OCI-LY3 (cell line): ENCODE measurements around the gene ELMO1.

Experiments used
- H2AFZ ChIP-seq: fragments of 200-600, 300-600 bp; shearing (Covaris generic); 2 replicates; pipeline ENCODE4 v1.6.0; 2014; ENCODE audit warnings: antibody characterized with exemption, low read depth, low read length
- H3K27ac ChIP-seq: fragments of 200-600, 300-600 bp; sonication (generic); 2 replicates; pipeline ENCODE4 v1.5.1; 2014; ENCODE audit warnings: mild to moderate bottlenecking, low read length, moderate library complexity, mixed read lengths
- H3K27me3 ChIP-seq: fragments of 200-600, 300-600 bp; sonication (generic); 2 replicates; pipeline ENCODE4 v1.6.1; 2014; ENCODE audit warnings: low read depth, low read length, mixed read lengths
- H3K36me3 ChIP-seq: fragments of 200-600, 300-600 bp; sonication (generic); replicated peaks from 2 replicates; pipeline ENCODE3; 2014; ENCODE audit warnings: low read depth, low read length, mixed read lengths
- H3K4me1 ChIP-seq: fragments of 300-600, 200-600 bp; sonication (generic); 2 replicates; pipeline ENCODE4 v1.6.1; 2014; ENCODE audit warnings: low read length, mixed read lengths
- H3K4me2 ChIP-seq: fragments of 200-600, 300-600 bp; sonication (generic); 2 replicates; pipeline ENCODE4 v1.6.1; 2014; ENCODE audit warnings: low read length, mixed read lengths
- H3K4me3 ChIP-seq: fragments of 300-600, 200-600 bp; sonication (generic); 2 replicates; pipeline ENCODE4 v1.5.1; 2014; ENCODE audit warnings: antibody characterized with exemption, mild to moderate bottlenecking, low read length, moderate library complexity
- H3K79me2 ChIP-seq: fragments of 300-600, 200-600 bp; shearing (Covaris generic); 2 replicates; pipeline ENCODE4 v1.6.1; 2014; ENCODE audit warnings: mild to moderate bottlenecking, low read length, mixed read lengths
- H3K9ac ChIP-seq: fragments of 300-600, 200-600 bp; shearing (Covaris generic); 2 replicates; pipeline ENCODE4 v1.6.0; 2014; ENCODE audit warnings: mild to moderate bottlenecking, low read length, moderate library complexity
- H3K9me3 ChIP-seq: fragments of 200-600, 300-600 bp; shearing (Covaris generic); 2 replicates; pipeline ENCODE4 v1.6.1; 2014; ENCODE audit warnings: low read length, mixed read lengths; ENCODE audit not compliant: insufficient read depth
- H4K20me1 ChIP-seq: fragments of 200-600, 300-600 bp; sonication (generic); 2 replicates; pipeline ENCODE4 v1.6.1; 2016; ENCODE audit warnings: low read length, mixed read lengths; ENCODE audit not compliant: insufficient read depth
- EZH2phosphoT487 ChIP-seq: fragments of 200-600 bp; shearing (Covaris generic); IDR thresholded peaks from 2 replicates; pipeline ENCODE4 v1.6.1; 2018; ENCODE audit warnings: antibody characterized with exemption, mixed run types, low read depth
- TF ChIP-seq, protein P1 (sequence below): fragments of 200-600, 300-600 bp; sonication (generic); IDR thresholded peaks from 2 replicates; pipeline ENCODE4 v1.5.1; 2014; ENCODE audit warnings: antibody characterized with exemption, low read length, low read depth

The ELMO1 gene

GRCh38 chr7:37054624-37055241 lies 393.9 kb downstream of the ELMO1 start:
- Histone ChIP-seq H3K27me3 (no peaks in the 10 kb centered on the region), H3K9me3 (no peaks in the 10 kb centered on the region), H2AFZ (no peak overlapping the region), H3K4me1 (no peaks in the 10 kb centered on the region), H3K79me2 (peaks cover 15% of the 10 kb centered on the region; the same call in 1 of the 2 replicates), H3K4me2 (no peak overlapping the region), H3K36me3 (peaks cover 16% of the 10 kb centered on the region), H3K9ac (no peak overlapping the region), H4K20me1 (peaks cover 60% of the 10 kb centered on the region), H3K27ac (no peak overlapping the region), H3K4me3 (no peak overlapping the region)
- no peak for TF ChIP-seq EZH2phosphoT487
- TF ChIP-seq, protein P1, sequence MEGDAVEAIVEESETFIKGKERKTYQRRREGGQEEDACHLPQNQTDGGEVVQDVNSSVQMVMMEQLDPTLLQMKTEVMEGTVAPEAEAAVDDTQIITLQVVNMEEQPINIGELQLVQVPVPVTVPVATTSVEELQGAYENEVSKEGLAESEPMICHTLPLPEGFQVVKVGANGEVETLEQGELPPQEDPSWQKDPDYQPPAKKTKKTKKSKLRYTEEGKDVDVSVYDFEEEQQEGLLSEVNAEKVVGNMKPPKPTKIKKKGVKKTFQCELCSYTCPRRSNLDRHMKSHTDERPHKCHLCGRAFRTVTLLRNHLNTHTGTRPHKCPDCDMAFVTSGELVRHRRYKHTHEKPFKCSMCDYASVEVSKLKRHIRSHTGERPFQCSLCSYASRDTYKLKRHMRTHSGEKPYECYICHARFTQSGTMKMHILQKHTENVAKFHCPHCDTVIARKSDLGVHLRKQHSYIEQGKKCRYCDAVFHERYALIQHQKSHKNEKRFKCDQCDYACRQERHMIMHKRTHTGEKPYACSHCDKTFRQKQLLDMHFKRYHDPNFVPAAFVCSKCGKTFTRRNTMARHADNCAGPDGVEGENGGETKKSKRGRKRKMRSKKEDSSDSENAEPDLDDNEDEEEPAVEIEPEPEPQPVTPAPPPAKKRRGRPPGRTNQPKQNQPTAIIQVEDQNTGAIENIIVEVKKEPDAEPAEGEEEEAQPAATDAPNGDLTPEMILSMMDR = no peak

DNA sequence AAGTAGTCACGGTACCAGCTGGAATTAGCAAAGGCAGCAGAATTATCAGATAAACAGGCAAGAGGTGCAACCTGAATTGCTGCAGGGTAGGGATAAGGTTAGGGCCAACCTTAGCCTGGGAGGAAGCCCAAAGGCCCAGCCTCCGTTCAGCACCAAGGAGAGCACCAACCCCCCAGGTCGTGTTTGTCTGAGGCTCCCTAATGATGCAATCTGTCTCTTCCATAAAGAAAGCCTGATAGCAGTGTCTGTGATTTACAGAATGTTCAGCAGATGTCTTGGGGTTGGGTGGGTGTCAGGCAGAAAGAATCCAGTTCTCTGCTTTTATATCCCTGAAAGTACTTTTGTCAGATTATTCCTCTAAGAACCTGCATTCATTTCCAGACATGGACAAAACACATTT lies 396.0 kb downstream of the ELMO1 start:
- H3K27me3 ChIP-seq = no peaks in the 10 kb centered on the region
- no peaks in the 10 kb centered on the region for H3K9me3 ChIP-seq
- H4K20me1 ChIP-seq = peaks cover 46% of the 10 kb centered on the region
- no peaks in the 10 kb centered on the region for H3K4me1 ChIP-seq
- H3K9ac ChIP-seq = no peak overlapping the region
- TF ChIP-seq, protein P1 = no peak
- TF ChIP-seq EZH2phosphoT487 = no peak
- H3K79me2 ChIP-seq = peaks cover 13% of the 10 kb centered on the region; the same call in 1 of the 2 replicates
- H2AFZ ChIP-seq = no peak overlapping the region
- no peak overlapping the region for H3K4me2 ChIP-seq
- peaks cover 5% of the 10 kb centered on the region for H3K36me3 ChIP-seq
- H3K4me3 ChIP-seq = no peak overlapping the region
- no peak overlapping the region for H3K27ac ChIP-seq

GRCh38 chr7:37050801-37051200 lies 397.9 kb downstream of the ELMO1 start:
- Histone ChIP-seq H3K36me3 (peaks cover 2% of the 10 kb centered on the region), H3K4me3 (no peak overlapping the region), H3K4me2 (no peak overlapping the region), H2AFZ (no peak overlapping the region), H3K27me3 (no peaks in the 10 kb centered on the region), H3K9me3 (no peaks in the 10 kb centered on the region), H3K4me1 (peaks cover 2% of the 10 kb centered on the region), H3K9ac (no peak overlapping the region), H3K79me2 (peaks cover 13% of the 10 kb centered on the region; the same call in 1 of the 2 replicates), H3K27ac (no peak overlapping the region), H4K20me1 (peaks cover 48% of the 10 kb centered on the region)
- TF ChIP-seq, protein P1 = no peak
- TF ChIP-seq EZH2phosphoT487 = no peak

- Histone ChIP-seq H2AFZ (no peak overlapping the region), H3K4me2 (no peak overlapping the region), H3K27ac (no peak overlapping the region)
Measured at GRCh38 chr7:37048674-37049073, 400.0 kb downstream of the ELMO1 start.

More at GRCh38 chr7:37048674-37049073, 400.0 kb downstream of the ELMO1 start:
- peaks cover 5% of the 10 kb centered on the region for H3K4me1 ChIP-seq
- no peak overlapping the region for H3K4me3 ChIP-seq
- H4K20me1 ChIP-seq = peaks cover 54% of the 10 kb centered on the region
- TF ChIP-seq, protein P1 = no peak
- TF ChIP-seq EZH2phosphoT487 = no peak
- peaks cover 4% of the 10 kb centered on the region; the same call in 1 of the 2 replicates for H3K79me2 ChIP-seq
- peaks cover 2% of the 10 kb centered on the region for H3K36me3 ChIP-seq
- no peak overlapping the region for H3K9ac ChIP-seq
- no peaks in the 10 kb centered on the region for H3K27me3 ChIP-seq
- H3K9me3 ChIP-seq = no peaks in the 10 kb centered on the region
